ENCODE data around the gene ARSI. TPM values are rescaled to one million over a fixed set of nuclear protein-coding genes. Genes with fewer than 3 reads are reported as not detected.

The ARSI gene
- total RNA-seq, 5 donors from 2014 or later (not counting 1 experiment from before 2014, with no cell fraction given), result 0.09 TPM; not detected in 4

GRCh38 chr5:150317048-150318003 lies 14.6 kb upstream of the ARSI start:
- Mint-ChIP-seq H3K36me3 (no peaks in the 10 kb centered on the region), H3K4me1 (peaks cover 0 to 2% (median 0%) of the 10 kb centered on the region in 3 donors), H3K4me3 (no peak overlapping the region), H3K27ac (no peak overlapping the region), H3K27me3 (peaks cover 3 to 5% of the 10 kb centered on the region in 2 donors), H3K9me3 (no peaks in the 10 kb centered on the region)
- ChIA-PET CTCF (no interaction called here), POLR2A (interaction anchor here in 1 of 2 donors (0.5 kb wide), 1 partner anchor 457 kb away, joined by 3 read pairs; no protein-coding TSS in a partner anchor)
- ATAC-seq (replicated peaks in 1 of 4) (no peak), DNase-seq (no peak)
- Histone ChIP-seq H3K4me1 (ENCODE audit: control insufficient read depth in 1 of 2, extremely low read depth in 1 of 2, insufficient read depth in 2 of 2, low read length in 2 of 2) (no peaks in the 10 kb centered on the region), H3K9me3 (no peaks in the 10 kb centered on the region), H3K4me3 (ENCODE audit: control insufficient read depth in 1 of 2, extremely low read depth in 1 of 2, low read length in 1 of 2) (no peak overlapping the region), H3K27me3 (replicated peaks in 1 of 2; ENCODE audit: control insufficient read depth in 2 of 2, extremely low read depth in 1 of 2, insufficient read depth in 2 of 2, low read length in 1 of 2) (peaks cover 0 to 8% of the 10 kb centered on the region in 2 experiments), H3K27ac (ENCODE audit: low read length) (no peak overlapping the region), H3K36me3 (ENCODE audit: control insufficient read depth in 2 of 2, extremely low read depth in 1 of 2, insufficient read depth in 1 of 2, low read length in 1 of 2) (no peaks in the 10 kb centered on the region)
- WGBS (ENCODE audit: insufficient coverage), result 87% methylated on average over 10 of the region's 11 CpGs

GRCh38 chr5:150316320-150316719 lies 13.6 kb upstream of the ARSI start:
- Mint-ChIP-seq H3K27ac (no peak overlapping the region), H3K36me3 (no peaks in the 10 kb centered on the region), H3K4me3 (no peak overlapping the region), H3K27me3 (peaks cover 3 to 5% of the 10 kb centered on the region in 2 donors), H3K9me3 (no peaks in the 10 kb centered on the region), H3K4me1 (no peaks in the 10 kb centered on the region)
- CTCF ChIA-PET, result no interaction called here
- peaks cover 0 to 8% of the 10 kb centered on the region in 2 experiments for H3K27me3 ChIP-seq (replicated peaks in 1 of 2; ENCODE audit: control insufficient read depth in 2 of 2, extremely low read depth in 1 of 2, insufficient read depth in 2 of 2, low read length in 1 of 2)
- POLR2A ChIA-PET, result interaction anchor here in 1 of 2 donors (0.6 kb wide), 1 partner anchor 225 kb away, joined by 3 read pairs; no protein-coding TSS in a partner anchor
- no CpG with 5 or more reads among the region's 3 CpGs for WGBS (ENCODE audit: insufficient coverage)
- no peaks in the 10 kb centered on the region for H3K4me1 ChIP-seq (ENCODE audit: control insufficient read depth in 1 of 2, extremely low read depth in 1 of 2, insufficient read depth in 2 of 2, low read length in 2 of 2)
- H3K9me3 ChIP-seq, result no peaks in the 10 kb centered on the region
- H3K4me3 ChIP-seq (ENCODE audit: control insufficient read depth in 1 of 2, extremely low read depth in 1 of 2, low read length in 1 of 2), result no peak overlapping the region
- DNase-seq, result no peak
- no peak for ATAC-seq (replicated peaks in 1 of 4)
- no peak overlapping the region for H3K27ac ChIP-seq (ENCODE audit: low read length)
- H3K36me3 ChIP-seq (ENCODE audit: control insufficient read depth in 2 of 2, extremely low read depth in 1 of 2, insufficient read depth in 1 of 2, low read length in 1 of 2), result no peaks in the 10 kb centered on the region

GRCh38 chr5:150315245-150315644 lies 12.5 kb upstream of the ARSI start:
- H3K27me3 Mint-ChIP-seq, result peaks cover 3 to 9% of the 10 kb centered on the region in 2 donors

GRCh38 chr5:150313921-150314716 lies 11.4 kb upstream of the ARSI start:
- H3K4me3 Mint-ChIP-seq, result no peak overlapping the region
- peaks cover 0 to 11% of the 10 kb centered on the region in 2 experiments for H3K27me3 ChIP-seq (replicated peaks in 1 of 2; ENCODE audit: control insufficient read depth in 2 of 2, extremely low read depth in 1 of 2, insufficient read depth in 2 of 2, low read length in 1 of 2)
- CTCF ChIA-PET, result interaction anchor here in 1 of 2 donors (0.6 kb wide), 1 partner anchor 206 kb away, joined by 3 read pairs; no protein-coding TSS in a partner anchor
- no peaks in the 10 kb centered on the region for H3K4me1 ChIP-seq (ENCODE audit: control insufficient read depth in 1 of 2, extremely low read depth in 1 of 2, insufficient read depth in 2 of 2, low read length in 2 of 2)
- 100% methylated on average over 1 of the region's 6 CpGs for WGBS (ENCODE audit: insufficient coverage)
- POLR2A ChIA-PET, result no interaction called here
- H3K9me3 ChIP-seq, result no peaks in the 10 kb centered on the region
- H3K27ac ChIP-seq (ENCODE audit: low read length), result no peak overlapping the region
- H3K9me3 Mint-ChIP-seq, result no peaks in the 10 kb centered on the region
- no peak overlapping the region for H3K27ac Mint-ChIP-seq
- H3K36me3 Mint-ChIP-seq, result no peaks in the 10 kb centered on the region
- DNase-seq, result no peak
- H3K27me3 Mint-ChIP-seq, result peaks cover 3 to 9% of the 10 kb centered on the region in 2 donors
- H3K4me3 ChIP-seq (ENCODE audit: control insufficient read depth in 1 of 2, extremely low read depth in 1 of 2, low read length in 1 of 2), result no peak overlapping the region
- H3K36me3 ChIP-seq (ENCODE audit: control insufficient read depth in 2 of 2, extremely low read depth in 1 of 2, insufficient read depth in 1 of 2, low read length in 1 of 2), result no peaks in the 10 kb centered on the region
- H3K4me1 Mint-ChIP-seq, result no peaks in the 10 kb centered on the region
- ATAC-seq (replicated peaks in 1 of 4), result no peak

More at GRCh38 chr5:150315245-150315644, 12.5 kb upstream of the ARSI start:
- Mint-ChIP-seq H3K9me3 (no peaks in the 10 kb centered on the region), H3K36me3 (no peaks in the 10 kb centered on the region), H3K4me3 (no peak overlapping the region), H3K27ac (no peak overlapping the region), H3K4me1 (no peaks in the 10 kb centered on the region)
- Histone ChIP-seq H3K36me3 (ENCODE audit: control insufficient read depth in 2 of 2, extremely low read depth in 1 of 2, insufficient read depth in 1 of 2, low read length in 1 of 2) (no peaks in the 10 kb centered on the region), H3K4me3 (ENCODE audit: control insufficient read depth in 1 of 2, extremely low read depth in 1 of 2, low read length in 1 of 2) (no peak overlapping the region), H3K27ac (ENCODE audit: low read length) (no peak overlapping the region), H3K4me1 (ENCODE audit: control insufficient read depth in 1 of 2, extremely low read depth in 1 of 2, insufficient read depth in 2 of 2, low read length in 2 of 2) (no peaks in the 10 kb centered on the region), H3K9me3 (no peaks in the 10 kb centered on the region), H3K27me3 (replicated peaks in 1 of 2; ENCODE audit: control insufficient read depth in 2 of 2, extremely low read depth in 1 of 2, insufficient read depth in 2 of 2, low read length in 1 of 2) (peaks cover 0 to 8% of the 10 kb centered on the region in 2 experiments)
- 83% methylated on average over 3 of the region's 4 CpGs for WGBS (ENCODE audit: insufficient coverage)
- ATAC-seq (replicated peaks in 1 of 4) (no peak), DNase-seq (no peak)
- ChIA-PET POLR2A (interaction anchor here in 1 of 2 donors (0.7 kb wide), 1 partner anchor 702 kb away, joined by 3 read pairs; no protein-coding TSS in a partner anchor), CTCF (interaction anchor here in 1 of 2 donors (0.6 kb wide), 1 partner anchor 184 kb away, joined by 3 read pairs; no protein-coding TSS in a partner anchor)

- Mint-ChIP-seq H3K4me1 (no peaks in the 10 kb centered on the region), H3K9me3 (no peaks in the 10 kb centered on the region), H3K27me3 (peaks cover 3 to 8% of the 10 kb centered on the region in 2 donors), H3K36me3 (no peaks in the 10 kb centered on the region), H3K27ac (no peak overlapping the region), H3K4me3 (no peak overlapping the region)
- 60% methylated on average over 2 of the region's 6 CpGs for WGBS (ENCODE audit: insufficient coverage)
- ChIA-PET POLR2A (no interaction called here), CTCF (interaction anchor here in 1 of 2 donors (0.6 kb wide), 1 partner anchor 205 kb away, joined by 3 read pairs; no protein-coding TSS in a partner anchor)
- Histone ChIP-seq H3K27ac (ENCODE audit: low read length) (no peak overlapping the region), H3K9me3 (no peaks in the 10 kb centered on the region), H3K4me3 (ENCODE audit: control insufficient read depth in 1 of 2, extremely low read depth in 1 of 2, low read length in 1 of 2) (no peak overlapping the region), H3K36me3 (ENCODE audit: control insufficient read depth in 2 of 2, extremely low read depth in 1 of 2, insufficient read depth in 1 of 2, low read length in 1 of 2) (no peaks in the 10 kb centered on the region), H3K4me1 (ENCODE audit: control insufficient read depth in 1 of 2, extremely low read depth in 1 of 2, insufficient read depth in 2 of 2, low read length in 2 of 2) (no peaks in the 10 kb centered on the region), H3K27me3 (replicated peaks in 1 of 2; ENCODE audit: control insufficient read depth in 2 of 2, extremely low read depth in 1 of 2, insufficient read depth in 2 of 2, low read length in 1 of 2) (peaks cover 0 to 7% of the 10 kb centered on the region in 2 experiments)
- no peak for ATAC-seq (replicated peaks in 1 of 4)
- no peak for DNase-seq
These were observed 10.8 kb upstream of the ARSI start for GRCh38 chr5:150313501-150313900.

GRCh38 chr5:150312518-150312917 lies 9.8 kb upstream of the ARSI start:
- H3K27me3 ChIP-seq (replicated peaks in 1 of 2; ENCODE audit: control insufficient read depth in 2 of 2, extremely low read depth in 1 of 2, insufficient read depth in 2 of 2, low read length in 1 of 2), result peaks cover 0 to 9% of the 10 kb centered on the region in 2 experiments
- ATAC-seq (replicated peaks in 1 of 4) (no peak), DNase-seq (no peak)
- no peaks in the 10 kb centered on the region for H3K36me3 ChIP-seq (ENCODE audit: control insufficient read depth in 2 of 2, extremely low read depth in 1 of 2, insufficient read depth in 1 of 2, low read length in 1 of 2)
- CTCF ChIA-PET, result no interaction called here
- no peak overlapping the region for H3K27ac ChIP-seq (ENCODE audit: low read length)
- no peak overlapping the region for H3K27ac Mint-ChIP-seq
- H3K4me3 Mint-ChIP-seq, result no peak overlapping the region
- 90% methylated on average over 3 of the region's 6 CpGs for WGBS (ENCODE audit: insufficient coverage)
- no peaks in the 10 kb centered on the region for H3K9me3 Mint-ChIP-seq
- no peaks in the 10 kb centered on the region for H3K4me1 ChIP-seq (ENCODE audit: control insufficient read depth in 1 of 2, extremely low read depth in 1 of 2, insufficient read depth in 2 of 2, low read length in 2 of 2)
- peaks cover 3 to 4% of the 10 kb centered on the region in 2 donors for H3K27me3 Mint-ChIP-seq
- no peaks in the 10 kb centered on the region for H3K9me3 ChIP-seq
- POLR2A ChIA-PET, result interaction anchor here in 1 of 2 donors (0.6 kb wide), 1 partner anchor 101 kb away, joined by 3 read pairs; no protein-coding TSS in a partner anchor
- no peaks in the 10 kb centered on the region for H3K4me1 Mint-ChIP-seq
- no peak overlapping the region for H3K4me3 ChIP-seq (ENCODE audit: control insufficient read depth in 1 of 2, extremely low read depth in 1 of 2, low read length in 1 of 2)
- no peaks in the 10 kb centered on the region for H3K36me3 Mint-ChIP-seq
